ENCODE results near the gene C5orf46. TPM values are rescaled to one million over a fixed set of nuclear protein-coding genes. Genes with fewer than 3 reads are reported as not detected.
"Not testable (repeated sequence)": the region's sequence is repeated elsewhere in the genome, so short reads cannot be mapped to it uniquely, and the experiment has no call there.

The C5orf46 gene
- total RNA-seq, 4 donors from 2014 or later: not detected

DNA sequence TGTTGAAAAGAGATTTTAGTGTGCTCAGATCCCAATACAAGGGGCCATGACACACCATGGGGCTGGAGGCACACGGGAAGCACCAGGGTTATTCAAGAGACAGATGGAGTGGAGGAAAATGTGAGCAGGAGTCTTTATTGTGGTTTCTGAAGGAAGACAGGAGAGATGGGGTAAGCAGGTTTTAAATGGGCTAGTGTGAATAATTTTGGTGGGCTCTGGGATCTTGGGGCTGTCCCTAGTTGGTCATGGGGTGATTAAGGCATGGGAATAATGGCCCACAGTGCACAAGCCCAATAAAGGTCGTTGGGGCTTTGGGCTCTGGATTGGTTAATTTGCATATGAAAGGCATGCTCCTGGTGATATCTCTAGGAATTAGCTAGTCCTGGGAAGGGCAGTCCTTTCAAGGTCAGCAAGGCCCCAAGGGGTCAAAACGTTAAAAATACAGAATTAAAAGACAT lies 31.4 kb downstream of the C5orf46 start:
- H3K27ac ChIP-seq: no peak overlapping the region

DNA sequence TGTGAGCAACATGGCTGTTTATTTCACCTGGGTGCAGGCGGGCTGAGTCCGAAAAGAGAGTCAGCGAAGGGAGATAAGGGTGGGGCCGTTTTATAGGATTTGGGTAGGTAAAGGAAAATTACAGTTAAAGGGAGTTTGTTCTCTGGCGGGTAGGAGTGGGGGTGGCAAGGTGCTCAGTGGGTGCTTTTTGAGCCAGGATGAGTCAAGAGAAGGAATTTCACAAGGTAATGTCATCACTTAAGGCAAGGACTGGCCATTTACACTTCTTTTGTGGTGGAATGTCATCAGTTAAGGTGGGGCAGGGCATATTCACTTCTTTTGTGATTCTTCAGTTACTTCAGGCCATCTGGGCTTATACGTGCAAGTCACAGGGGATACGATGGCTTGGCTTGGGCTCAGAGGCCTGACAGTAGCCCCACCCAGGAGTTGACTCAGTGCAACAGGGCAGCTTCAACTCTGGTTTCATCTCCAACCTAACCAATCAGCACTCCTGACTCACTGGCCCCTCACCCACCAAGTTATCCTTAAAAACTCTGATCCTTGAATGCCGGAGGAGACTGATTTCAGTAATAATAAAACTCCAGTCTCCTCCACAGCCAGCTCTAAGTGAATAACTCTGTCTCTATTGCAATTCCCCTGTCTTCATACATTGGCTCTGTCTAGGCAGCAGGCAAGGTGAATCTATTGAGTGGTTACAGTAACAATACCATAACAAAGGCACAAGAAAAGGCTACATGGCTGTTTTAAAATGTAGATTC lies 32.0 kb downstream of the C5orf46 start:
- H3K9me3 ChIP-seq; H3K27ac ChIP-seq; DNase-seq; H3K4me3 ChIP-seq; H3K36me3 ChIP-seq; H3K4me1 ChIP-seq; H3K27me3 ChIP-seq; intact Hi-C loops (cut with DNase I; ENCODE audit: low total_unique reads): not testable (repeated sequence)

More for the DNA sequence above, 31.4 kb downstream of the C5orf46 start:
- no peaks in the 10 kb centered on the region for H3K27me3 ChIP-seq
- H3K9me3 ChIP-seq: no peaks in the 10 kb centered on the region
- intact Hi-C loops (cut with DNase I; ENCODE audit: low total_unique reads): no loop called here
- no peak for DNase-seq
- H3K36me3 ChIP-seq: no peaks in the 10 kb centered on the region
- H3K4me3 ChIP-seq: no peak overlapping the region
- TF ChIP-seq POLR2A (IDR thresholded peaks at IDR 0.05): no peak
- TF ChIP-seq, protein P1, sequence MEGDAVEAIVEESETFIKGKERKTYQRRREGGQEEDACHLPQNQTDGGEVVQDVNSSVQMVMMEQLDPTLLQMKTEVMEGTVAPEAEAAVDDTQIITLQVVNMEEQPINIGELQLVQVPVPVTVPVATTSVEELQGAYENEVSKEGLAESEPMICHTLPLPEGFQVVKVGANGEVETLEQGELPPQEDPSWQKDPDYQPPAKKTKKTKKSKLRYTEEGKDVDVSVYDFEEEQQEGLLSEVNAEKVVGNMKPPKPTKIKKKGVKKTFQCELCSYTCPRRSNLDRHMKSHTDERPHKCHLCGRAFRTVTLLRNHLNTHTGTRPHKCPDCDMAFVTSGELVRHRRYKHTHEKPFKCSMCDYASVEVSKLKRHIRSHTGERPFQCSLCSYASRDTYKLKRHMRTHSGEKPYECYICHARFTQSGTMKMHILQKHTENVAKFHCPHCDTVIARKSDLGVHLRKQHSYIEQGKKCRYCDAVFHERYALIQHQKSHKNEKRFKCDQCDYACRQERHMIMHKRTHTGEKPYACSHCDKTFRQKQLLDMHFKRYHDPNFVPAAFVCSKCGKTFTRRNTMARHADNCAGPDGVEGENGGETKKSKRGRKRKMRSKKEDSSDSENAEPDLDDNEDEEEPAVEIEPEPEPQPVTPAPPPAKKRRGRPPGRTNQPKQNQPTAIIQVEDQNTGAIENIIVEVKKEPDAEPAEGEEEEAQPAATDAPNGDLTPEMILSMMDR (IDR thresholded peaks at IDR 0.05): no peak
- no peaks in the 10 kb centered on the region for H3K4me1 ChIP-seq

DNA sequence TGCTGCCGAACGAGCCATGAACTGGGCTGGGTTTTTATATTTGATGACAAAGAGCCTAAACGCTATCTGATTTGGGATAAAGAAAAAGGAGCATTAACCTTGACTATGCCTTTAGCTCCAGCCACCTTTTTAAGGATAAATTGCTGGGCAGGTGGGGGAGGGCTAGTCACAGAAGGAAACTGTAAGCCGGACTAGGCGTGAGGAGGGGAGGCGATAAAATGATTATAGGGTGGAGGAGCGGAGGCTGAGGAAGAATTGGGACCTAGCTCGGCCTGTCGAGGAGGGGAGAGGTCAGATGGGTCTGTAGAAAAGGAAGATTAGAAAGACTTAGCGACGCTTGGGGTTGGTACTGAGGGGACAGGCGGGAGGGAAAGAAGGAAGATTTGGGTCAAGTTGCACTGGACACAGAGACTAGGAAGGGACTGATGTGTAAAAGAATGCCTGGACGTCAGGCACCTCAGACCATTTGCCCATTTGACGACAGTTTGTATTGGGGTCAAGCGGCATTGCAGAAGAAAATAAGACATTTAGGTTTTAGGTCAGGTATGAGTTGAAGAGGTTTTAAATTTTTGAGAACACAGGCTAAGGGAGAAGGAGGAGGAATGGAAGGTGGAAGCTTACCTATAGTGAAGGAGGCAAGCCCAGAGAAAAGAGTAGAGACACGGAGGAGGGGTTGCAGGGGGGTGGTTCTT lies 33.4 kb downstream of the C5orf46 start:
- DNase-seq; H3K9me3 ChIP-seq; intact Hi-C loops (cut with DNase I; ENCODE audit: low total_unique reads); H3K36me3 ChIP-seq; H3K27ac ChIP-seq; H3K4me1 ChIP-seq; H3K27me3 ChIP-seq; H3K4me3 ChIP-seq: not testable (repeated sequence)

DNA sequence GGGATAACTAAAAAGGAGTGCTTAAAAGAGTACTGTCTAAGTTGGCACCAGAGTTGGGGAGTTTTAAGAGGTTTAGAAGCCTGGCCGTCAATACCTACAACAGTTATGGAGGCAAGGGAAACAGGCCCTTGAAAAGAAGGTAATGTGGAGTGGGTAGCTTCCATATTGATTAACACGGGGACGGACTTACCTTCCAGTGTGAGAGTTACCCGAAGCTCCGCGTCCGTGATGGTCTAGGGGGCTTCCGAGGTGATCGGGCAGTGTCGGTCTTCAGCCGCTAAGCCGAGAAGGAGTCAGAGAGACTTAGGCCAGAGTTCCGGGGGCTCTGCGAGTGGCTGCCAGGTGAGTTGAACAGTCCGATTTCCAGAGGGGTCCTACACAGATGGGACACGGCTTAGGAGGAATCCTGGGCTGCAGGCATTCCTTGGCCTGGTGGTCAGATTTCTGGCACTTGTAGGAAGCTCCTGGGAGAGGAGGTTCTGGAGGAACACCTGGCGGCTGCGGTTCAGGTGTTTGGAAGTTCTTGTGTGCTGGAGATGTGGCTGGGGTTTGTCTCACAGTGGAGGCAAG lies 34.3 kb downstream of the C5orf46 start:
- H3K4me1 ChIP-seq; H3K9me3 ChIP-seq; H3K27me3 ChIP-seq; DNase-seq; H3K4me3 ChIP-seq; H3K27ac ChIP-seq; intact Hi-C loops (cut with DNase I; ENCODE audit: low total_unique reads); H3K36me3 ChIP-seq: not testable (repeated sequence)

DNA sequence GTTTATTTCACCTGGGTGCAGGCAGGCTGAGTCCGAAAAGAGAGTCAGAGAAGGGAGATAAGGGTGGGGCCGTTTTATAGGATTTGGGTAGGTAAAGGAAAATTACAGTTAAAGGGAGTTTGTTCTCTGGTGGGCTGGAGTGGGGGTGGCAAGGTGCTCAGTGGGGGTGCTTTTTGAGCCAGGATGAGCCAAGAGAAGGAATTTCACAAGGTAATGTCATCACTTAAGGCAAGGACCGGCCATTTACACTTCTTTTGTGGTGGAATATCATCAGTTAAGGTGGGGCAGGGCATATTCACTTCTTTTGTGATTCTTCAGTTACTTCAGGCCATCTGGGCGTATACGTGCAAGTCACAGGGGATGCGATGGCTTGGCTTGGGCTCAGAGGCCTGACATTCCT lies 36.4 kb downstream of the C5orf46 start:
- intact Hi-C loops (cut with DNase I; ENCODE audit: low total_unique reads); H3K4me3 ChIP-seq; H3K9me3 ChIP-seq; H3K4me1 ChIP-seq; DNase-seq; H3K27me3 ChIP-seq; H3K27ac ChIP-seq; H3K36me3 ChIP-seq: not testable (repeated sequence)

DNA sequence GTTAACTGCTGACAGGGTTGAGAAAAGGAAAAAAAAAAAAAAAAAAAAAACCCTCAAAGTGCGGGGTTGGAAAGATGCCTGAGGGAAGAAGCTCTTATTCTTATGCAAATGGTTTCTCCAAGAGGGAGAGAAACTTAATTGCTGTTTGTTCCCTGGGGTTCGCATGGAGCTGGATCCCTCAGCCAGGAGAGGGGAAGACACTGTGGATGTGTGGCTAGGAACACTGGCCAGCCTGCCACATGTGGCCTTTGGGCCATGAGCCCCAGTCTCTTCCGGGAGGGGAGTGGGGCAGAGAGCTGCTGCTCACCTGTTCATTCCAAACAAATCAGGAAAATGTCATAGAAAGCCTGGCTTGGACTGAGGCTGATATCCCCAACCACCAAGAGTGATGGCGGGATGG lies 37.2 kb downstream of the C5orf46 start:
- Histone ChIP-seq H3K4me3 (no peak overlapping the region), H3K9me3 (no peaks in the 10 kb centered on the region), H3K36me3 (no peaks in the 10 kb centered on the region), H3K4me1 (no peaks in the 10 kb centered on the region), H3K27ac (no peak overlapping the region), H3K27me3 (no peaks in the 10 kb centered on the region)
- intact Hi-C loops (cut with DNase I; ENCODE audit: low total_unique reads): no loop called here
- no peak for DNase-seq
- no peak for TF ChIP-seq POLR2A (IDR thresholded peaks at IDR 0.05)
- TF ChIP-seq, protein P1 (IDR thresholded peaks at IDR 0.05): no peak

DNA sequence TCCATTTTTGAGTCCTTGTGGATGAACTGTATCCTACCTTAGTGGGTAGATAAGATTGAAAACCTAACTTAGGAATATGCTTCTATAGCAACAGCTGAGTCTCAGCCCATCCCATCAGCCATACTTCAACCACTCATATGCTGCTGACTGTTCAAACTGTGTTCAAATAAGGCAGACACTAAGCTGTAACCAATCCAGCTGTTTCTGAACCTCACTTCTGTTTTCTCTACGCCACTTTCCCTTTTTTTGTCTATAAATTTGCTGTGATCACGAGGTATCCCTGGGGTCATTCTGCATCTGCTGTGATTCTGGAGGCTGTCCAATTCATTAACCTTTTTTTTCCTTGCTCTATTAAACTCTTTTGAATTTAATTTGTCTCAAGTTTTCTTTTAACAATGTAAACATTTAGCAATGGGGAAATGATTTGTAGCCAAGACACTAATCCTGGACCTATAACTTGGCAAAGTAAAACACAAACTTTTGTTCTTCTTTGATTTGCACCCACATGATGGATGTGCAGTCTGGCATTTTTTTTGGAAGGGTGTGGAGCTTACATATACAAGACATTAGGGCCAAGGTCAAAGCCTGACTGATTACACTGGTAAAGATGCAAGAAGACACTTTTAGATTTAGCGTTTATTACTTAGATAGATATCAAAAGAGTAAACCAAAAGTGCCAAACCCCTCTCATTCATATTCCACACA lies 42.7 kb downstream of the C5orf46 start:
- no peak for DNase-seq
- intact Hi-C loops (cut with DNase I; ENCODE audit: low total_unique reads): no loop called here
- no peaks in the 10 kb centered on the region for H3K4me1 ChIP-seq

More for the DNA sequence above, 42.7 kb downstream of the C5orf46 start:
- no peaks in the 10 kb centered on the region for H3K36me3 ChIP-seq
- TF ChIP-seq, protein P1 (IDR thresholded peaks at IDR 0.05): no peak
- TF ChIP-seq POLR2A (IDR thresholded peaks at IDR 0.05): no peak
- no peaks in the 10 kb centered on the region for H3K27me3 ChIP-seq
- H3K4me3 ChIP-seq: no peak overlapping the region
- no peaks in the 10 kb centered on the region for H3K9me3 ChIP-seq
- H3K27ac ChIP-seq: no peak overlapping the region
